Measurements from ENCODE around the gene GTPBP2.
"Not testable (repeated sequence)": the region's sequence is repeated elsewhere in the genome, so short reads cannot be mapped to it uniquely, and the experiment has no call there.

Gene GTPBP2

GRCh38 chr6:43657221-43657802, 28.2 kb upstream of the GTPBP2 start:
- no peak for DNase-seq

GRCh38 chr6:43652822-43653221, 23.8 kb upstream of the GTPBP2 start:
- not testable (repeated sequence) for DNase-seq

GRCh38 chr6:43648248-43648647, 19.2 kb upstream of the GTPBP2 start:
- no peak for DNase-seq

GRCh38 chr6:43647613-43648012, 18.5 kb upstream of the GTPBP2 start:
- DNase-seq, result no peak

- DNase-seq, result no peak
Measured at GRCh38 chr6:43645613-43645964, 16.5 kb upstream of the GTPBP2 start.

- DNase-seq, result no peak
Measured at GRCh38 chr6:43644940-43645612, 16.0 kb upstream of the GTPBP2 start, which contains the start of gene RSPH9. Gene RSPH9, plus strand, starts transcription at chr6:43645036. Its CDS starts 63 bp downstream, at chr6:43645099.

- no peak for DNase-seq
Measured at GRCh38 chr6:43639984-43640800, 11.1 kb upstream of the GTPBP2 start.

- no peak for DNase-seq
Measured at GRCh38 chr6:43636308-43636659, 7.2 kb upstream of the GTPBP2 start.

- DNase-seq, result no peak
Measured at GRCh38 chr6:43635387-43636307, 6.6 kb upstream of the GTPBP2 start, which contains the start of gene MAD2L1BP. Gene MAD2L1BP, plus strand, starts transcription at chr6:43635840. Its CDS starts 36 bp downstream, at chr6:43635876.

- no peak for DNase-seq
Measured at GRCh38 chr6:43634702-43635303, 5.7 kb upstream of the GTPBP2 start.

- not testable (repeated sequence) for DNase-seq
Measured at GRCh38 chr6:43633002-43633401, 3.9 kb upstream of the GTPBP2 start.

GRCh38 chr6:43630980-43631619, 2.0 kb upstream of the GTPBP2 start:
- DNase-seq, result no peak

- DNase-seq, result no peak
Measured at GRCh38 chr6:43629505-43630300, 639 bp upstream of the GTPBP2 start.

- no peak for DNase-seq
Measured at GRCh38 chr6:43628393-43629103, 516 bp downstream of the GTPBP2 start.

GRCh38 chr6:43627008-43627825, 1.8 kb downstream of the GTPBP2 start:
- no peak for DNase-seq

GRCh38 chr6:43625393-43625992, 3.6 kb downstream of the GTPBP2 start:
- no peak for DNase-seq

- no peak for DNase-seq
Measured at GRCh38 chr6:43624786-43625288, 4.2 kb downstream of the GTPBP2 start.

GRCh38 chr6:43623880-43624785, 4.9 kb downstream of the GTPBP2 start:
- DNase-seq, result no peak

All from cortex of kidney (tissue), 1 donor.